AG04450 (cell line): ENCODE measurements around the gene ZNF652. TPM values are rescaled to one million over a fixed set of nuclear protein-coding genes. Genes with fewer than 3 reads are reported as not detected.

Experiments
- CTCF ChIA-PET: fragments of 300-600, 350-600 bp; formaldehyde crosslinking; extraction: SDS; loops from one replicate; lab custom pipeline; 2022; ENCODE audit warnings: antibody characterized with exemption, inconsistent platforms; lab: Charles Lee
- POLR2A ChIA-PET: fragments of 350-600 bp; formaldehyde crosslinking; extraction: SDS; loops from one replicate; lab custom pipeline; 2021; ENCODE audit warnings: antibody characterized with exemption, inconsistent platforms; lab: Yijun Ruan, JAX
- DNase-seq: peaks from one replicate; pipeline ENCODE4 v3.0.0-alpha.2; 2011; ENCODE audit warnings: low read depth, low spot score
- H3K27ac ChIP-seq: one replicate; pipeline ENCODE4 v1.5.1; 2012; ENCODE audit warnings: low read depth, low read length, control low read depth
- H3K27me3 ChIP-seq: one replicate; pipeline ENCODE4 v1.6.0; 2012; ENCODE audit warnings: low read length; ENCODE audit not compliant: control insufficient read depth, insufficient read depth
- H3K4me3 ChIP-seq: 2 replicates; pipeline ENCODE4 v1.5.1; 2011; ENCODE audit warnings: mild to moderate bottlenecking, low read depth, low read length, control low read depth
- H3K9me3 ChIP-seq: 2 replicates; pipeline ENCODE4 v1.5.1; 2012; ENCODE audit warnings: low read length; ENCODE audit not compliant: control insufficient read depth, insufficient read depth
- polyA plus RNA-seq: library from polyadenylated mRNA; depleted of rRNA; stranded (reverse); fragments of >200 nt; gene quantifications from 2 replicates; pipeline ENCODE4 v1.2.3, GENCODE V29; 2011
- TF ChIP-seq, protein P1 (sequence below): IDR thresholded peaks from 2 replicates; pipeline ENCODE4 v1.5.1; 2011; ENCODE audit warnings: low read depth, low read length, control low read depth, inconsistent platforms

The ZNF652 gene
- polyA plus RNA-seq, 1 experiment, result 9.0 TPM

GRCh38 chr17:49349541-49349940 lies 12.5 kb downstream of the ZNF652 start:
- no peak for DNase-seq
- TF ChIP-seq, protein P1, sequence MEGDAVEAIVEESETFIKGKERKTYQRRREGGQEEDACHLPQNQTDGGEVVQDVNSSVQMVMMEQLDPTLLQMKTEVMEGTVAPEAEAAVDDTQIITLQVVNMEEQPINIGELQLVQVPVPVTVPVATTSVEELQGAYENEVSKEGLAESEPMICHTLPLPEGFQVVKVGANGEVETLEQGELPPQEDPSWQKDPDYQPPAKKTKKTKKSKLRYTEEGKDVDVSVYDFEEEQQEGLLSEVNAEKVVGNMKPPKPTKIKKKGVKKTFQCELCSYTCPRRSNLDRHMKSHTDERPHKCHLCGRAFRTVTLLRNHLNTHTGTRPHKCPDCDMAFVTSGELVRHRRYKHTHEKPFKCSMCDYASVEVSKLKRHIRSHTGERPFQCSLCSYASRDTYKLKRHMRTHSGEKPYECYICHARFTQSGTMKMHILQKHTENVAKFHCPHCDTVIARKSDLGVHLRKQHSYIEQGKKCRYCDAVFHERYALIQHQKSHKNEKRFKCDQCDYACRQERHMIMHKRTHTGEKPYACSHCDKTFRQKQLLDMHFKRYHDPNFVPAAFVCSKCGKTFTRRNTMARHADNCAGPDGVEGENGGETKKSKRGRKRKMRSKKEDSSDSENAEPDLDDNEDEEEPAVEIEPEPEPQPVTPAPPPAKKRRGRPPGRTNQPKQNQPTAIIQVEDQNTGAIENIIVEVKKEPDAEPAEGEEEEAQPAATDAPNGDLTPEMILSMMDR, result no peak
- CTCF ChIA-PET, result no interaction called here
- Histone ChIP-seq H3K9me3 (no peaks in the 10 kb centered on the region), H3K27ac (no peak overlapping the region), H3K4me3 (no peak overlapping the region), H3K27me3 (no peaks in the 10 kb centered on the region)
- POLR2A ChIA-PET, result no interaction called here

GRCh38 chr17:49344914-49345313 lies 17.1 kb downstream of the ZNF652 start:
- Histone ChIP-seq H3K4me3 (no peak overlapping the region), H3K27ac (no peak overlapping the region), H3K27me3 (no peaks in the 10 kb centered on the region), H3K9me3 (no peaks in the 10 kb centered on the region)
- POLR2A ChIA-PET, result no interaction called here
- TF ChIP-seq, protein P1, result no peak
- no peak for DNase-seq
- CTCF ChIA-PET, result interaction anchor here (0.5 kb wide), 1 partner anchor 26 kb away, joined by 3 read pairs; no protein-coding TSS in a partner anchor

- Histone ChIP-seq H3K9me3 (no peaks in the 10 kb centered on the region), H3K27me3 (no peaks in the 10 kb centered on the region), H3K27ac (no peak overlapping the region), H3K4me3 (no peak overlapping the region)
- TF ChIP-seq, protein P1, result no peak
- POLR2A ChIA-PET, result interaction anchor here (1.1 kb wide), 1 partner anchor 15 kb away, joined by 5 read pairs; no protein-coding TSS in a partner anchor
- CTCF ChIA-PET, result interaction anchor here (1.0 kb wide), 1 partner anchor 14 kb away, joined by 3 read pairs; no protein-coding TSS in a partner anchor
- no peak for DNase-seq
These were observed 18.8 kb downstream of the ZNF652 start for GRCh38 chr17:49343273-49343672.

DNA sequence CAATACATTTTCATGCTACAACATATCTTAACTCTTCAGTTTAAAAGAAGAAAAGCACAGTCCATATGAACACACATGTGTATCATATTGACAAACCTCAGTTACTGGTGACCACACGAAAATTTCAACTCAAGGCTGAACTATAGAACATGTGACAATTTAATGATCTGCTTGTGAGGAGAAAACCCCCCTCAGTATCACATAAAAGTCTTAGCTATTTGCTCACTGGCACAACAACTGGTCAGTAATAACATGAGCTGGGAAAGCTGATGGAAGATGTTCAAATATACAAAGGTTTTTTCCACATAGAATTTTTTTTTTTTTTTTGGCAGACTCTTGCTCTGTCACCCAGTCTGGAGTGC lies 19.5 kb downstream of the ZNF652 start:
- POLR2A ChIA-PET, result interaction anchor here (1.1 kb wide), 1 partner anchor 16 kb away, joined by 5 read pairs; no protein-coding TSS in a partner anchor
- no peaks in the 10 kb centered on the region for H3K27me3 ChIP-seq
- TF ChIP-seq, protein P1, result no peak
- no peak overlapping the region for H3K4me3 ChIP-seq
- H3K27ac ChIP-seq, result no peak overlapping the region
- no peaks in the 10 kb centered on the region for H3K9me3 ChIP-seq
- CTCF ChIA-PET, result interaction anchor here (0.7 to 1.0 kb wide), 3 partner anchors 15 to 115 kb away, joined by 3 to 4 read pairs (median 3); no protein-coding TSS in a partner anchor
- DNase-seq, result no peak

GRCh38 chr17:49341356-49341755 lies 20.7 kb downstream of the ZNF652 start:
- H3K27ac ChIP-seq, result no peak overlapping the region
- DNase-seq, result no peak
- H3K4me3 ChIP-seq, result no peak overlapping the region
- POLR2A ChIA-PET, result interaction anchor here (1.0 to 1.1 kb wide), 2 partner anchors 19 to 194 kb away, joined by 3 to 12 read pairs; no protein-coding TSS in a partner anchor
- TF ChIP-seq, protein P1, result no peak
- no peaks in the 10 kb centered on the region for H3K27me3 ChIP-seq
- no peaks in the 10 kb centered on the region for H3K9me3 ChIP-seq
- CTCF ChIA-PET, result interaction anchor here (0.7 to 1.0 kb wide), 3 partner anchors 12 to 154 kb away, joined by 3 to 6 read pairs (median 3); no protein-coding TSS in a partner anchor
